GM23338 (cell line): ENCODE results near the gene OR52B6. TPM values are rescaled to one million over a fixed set of nuclear protein-coding genes. Genes with fewer than 3 reads are reported as not detected.

Source experiments
- ATAC-seq: fragments of 200-7000 bp; cut with Tn5 transposase; 3 replicates; pipeline ENCODE4 v1.9.1; 2020
- DNase-seq: peaks from one replicate; pipeline ENCODE4 v3.0.0-alpha.2; 2015; ENCODE audit warnings: low spot score
- H2AFZ ChIP-seq: fragments of 200-600 bp; sonication (generic); 2 replicates; pipeline ENCODE4 v1.8.0; 2016; ENCODE audit warnings: antibody characterized with exemption, mild to moderate bottlenecking, moderate library complexity
- H3F3A ChIP-seq: fragments of 200-600 bp; sonication (generic); replicated peaks from 2 replicates; pipeline ENCODE4 v1.8.0; 2017; ENCODE audit warnings: antibody characterized with exemption, mixed run types, low read depth
- H3K27ac ChIP-seq: fragments of 200-600 bp; sonication (generic); 2 replicates; pipeline ENCODE4 v1.6.1; 2016; ENCODE audit warnings: low read depth
- H3K27me3 ChIP-seq: fragments of 200-600 bp; sonication (generic); 2 replicates; pipeline ENCODE4 v1.8.0; 2016; ENCODE audit warnings: mild to moderate bottlenecking, mixed run types, moderate library complexity; ENCODE audit not compliant: insufficient read depth
- H3K36me3 ChIP-seq: fragments of 200-600 bp; sonication (generic); 2 replicates; pipeline ENCODE4 v1.8.0; 2016; ENCODE audit warnings: mild to moderate bottlenecking; ENCODE audit not compliant: insufficient read depth
- H3K4me1 ChIP-seq: fragments of 200-600 bp; sonication (generic); 2 replicates; pipeline ENCODE4 v1.8.0; 2016; ENCODE audit warnings: mild to moderate bottlenecking, moderate library complexity; ENCODE audit not compliant: insufficient read depth
- H3K4me2 ChIP-seq: fragments of 200-600 bp; sonication (generic); 2 replicates; pipeline ENCODE4 v1.7.1; 2017; ENCODE audit warnings: mixed run types
- H3K4me3 ChIP-seq: fragments of 200-600 bp; sonication (generic); 2 replicates; pipeline ENCODE4 v1.6.1; 2016; ENCODE audit warnings: mixed run types
- H3K79me2 ChIP-seq: fragments of 200-600 bp; sonication (generic); replicated peaks from 2 replicates; pipeline ENCODE4 v1.8.0; 2017; ENCODE audit warnings: mild to moderate bottlenecking; ENCODE audit not compliant: insufficient read depth
- H3K9me2 ChIP-seq: fragments of 200-600 bp; sonication (generic); 2 replicates; pipeline ENCODE4 v1.8.0; 2017; ENCODE audit not compliant: insufficient read depth
- H4K20me1 ChIP-seq: fragments of 200-600 bp; sonication (generic); replicated peaks from 2 replicates; pipeline ENCODE4 v1.8.0; 2017; ENCODE audit warnings: mild to moderate bottlenecking; ENCODE audit not compliant: insufficient read depth
- H3K27ac Mint-ChIP-seq: 2 replicates; pipeline ENCODE4 v1.8.0; 2020; ENCODE audit warnings: inconsistent platforms, mild to moderate bottlenecking, moderate library complexity, mixed read lengths
- H3K27me3 Mint-ChIP-seq: 3 replicates; pipeline ENCODE4 v1.8.0; 2022; ENCODE audit warnings: low read depth, mild to moderate bottlenecking, moderate library complexity, mixed read lengths, inconsistent platforms; ENCODE audit not compliant: insufficient read depth, poor library complexity
- H3K36me3 Mint-ChIP-seq: 3 replicates; pipeline ENCODE4 v1.8.0; 2021; ENCODE audit warnings: low read depth, mild to moderate bottlenecking, inconsistent platforms, moderate library complexity, mixed read lengths
- H3K4me1 Mint-ChIP-seq: 3 replicates; pipeline ENCODE4 v1.8.0; 2020; ENCODE audit warnings: mild to moderate bottlenecking, inconsistent platforms, mixed read lengths
- H3K4me3 Mint-ChIP-seq: 3 replicates; pipeline ENCODE4 v1.8.0; 2021; ENCODE audit warnings: moderate library complexity, mild to moderate bottlenecking, inconsistent platforms, mixed read lengths
- H3K9me3 Mint-ChIP-seq: 3 replicates; pipeline ENCODE4 v1.8.0; 2020; ENCODE audit warnings: moderate library complexity, mild to moderate bottlenecking, inconsistent platforms, mixed read lengths
- CREB1 ChIP-seq: fragments of 250-450 bp; sonication (Bioruptor Pico); IDR thresholded peaks from 2 replicates; pipeline ENCODE4 v1.5.0; 2020; ENCODE audit warnings: low read depth, mild to moderate bottlenecking, moderate library complexity
- CTCF ChIP-seq, 2 experiments: fragments of 200-600 bp in 1 of 2; sonication (generic) in 1 of 2; conservative IDR thresholded peaks; 2 replicates each; pipeline versions ENCODE4 v1.5.1 to v1.6.1; 2016 to 2017; ENCODE audit warnings: antibody characterized with exemption in 2 of 2, low read depth in 2 of 2, mild to moderate bottlenecking in 2 of 2, moderate library complexity in 1 of 2
- ETS1 ChIP-seq: IDR thresholded peaks from 2 replicates; pipeline ENCODE4 v1.6.1; 2016; ENCODE audit warnings: antibody characterized with exemption
- EZH2 ChIP-seq: fragments of 200-600 bp; sonication (generic); IDR thresholded peaks from one replicate; pipeline ENCODE4 v1.8.0; 2017; ENCODE audit warnings: antibody characterized with exemption, mild to moderate bottlenecking, low read depth; ENCODE audit not compliant: unreplicated experiment
- EZH2phosphoT487 ChIP-seq: fragments of 200-600 bp; sonication (generic); IDR thresholded peaks from one replicate; pipeline ENCODE4 v1.8.1; 2018; ENCODE audit warnings: antibody characterized with exemption; ENCODE audit not compliant: unreplicated experiment
- JUNB ChIP-seq: IDR thresholded peaks from one replicate; pipeline ENCODE4 v1.6.1; 2016; ENCODE audit warnings: antibody characterized with exemption; ENCODE audit not compliant: unreplicated experiment
- NANOG ChIP-seq: IDR thresholded peaks from 2 replicates; pipeline ENCODE4 v1.6.1; 2016; ENCODE audit warnings: antibody characterized with exemption, borderline replicate concordance
- POLR2AphosphoS5 ChIP-seq: IDR thresholded peaks from 2 replicates; pipeline ENCODE4 v1.6.1; 2016; ENCODE audit warnings: antibody characterized with exemption, low read depth
- REST ChIP-seq: IDR thresholded peaks from one replicate; pipeline ENCODE4 v1.6.1; 2018; ENCODE audit warnings: antibody characterized with exemption; ENCODE audit not compliant: unreplicated experiment
- STAT1 ChIP-seq: IDR thresholded peaks from one replicate; pipeline ENCODE4 v1.6.1; 2016; ENCODE audit warnings: antibody characterized with exemption; ENCODE audit not compliant: unreplicated experiment
- ZNF114 ChIP-seq: fragments of 250-450 bp; sonication (Bioruptor Pico); IDR thresholded peaks from 2 replicates; pipeline ENCODE4 v1.5.0; 2020; ENCODE audit warnings: mild to moderate bottlenecking, moderate library complexity
- ZNF331 ChIP-seq: fragments of 250-450 bp; sonication (Bioruptor Pico); IDR thresholded peaks from 2 replicates; pipeline ENCODE4 v1.5.0; 2020; ENCODE audit warnings: low read depth, mild to moderate bottlenecking, moderate library complexity
- ZNF462 ChIP-seq: fragments of 250-450 bp; sonication (Bioruptor Pico); IDR thresholded peaks from 2 replicates; pipeline ENCODE4 v1.5.0; 2020; ENCODE audit warnings: mild to moderate bottlenecking, moderate library complexity
- polyA plus RNA-seq: library from polyadenylated mRNA; unstranded; fragments of >200 nt; fragmentation: Nextera tagmentation; extraction: Ambion mirVana; gene quantifications from 2 replicates; pipeline ENCODE4 v1.2.1, GENCODE V29; 2016
- total RNA-seq: library from RNA; depleted of rRNA; stranded (reverse); fragments of >200 nt; shearing (Covaris generic); gene quantifications from 2 replicates; pipeline ENCODE4 v1.2.3, GENCODE V29; 2014

The OR52B6 gene
- total and polyA plus RNA-seq, 2 experiments from 2014 or later: not detected

GRCh38 chr11:5622802-5623201 is 42.1 kb downstream of the OR52B6 start:
- no peak overlapping the region for H3K4me3 ChIP-seq
- no peaks in the 10 kb centered on the region for H3K79me2 ChIP-seq
- Mint-ChIP-seq H3K9me3 (0 out of 3 replicates have a peak, but pooled peaks cover 3% of the 10 kb centered on the region), H3K4me3 (no peak overlapping the region), H3K4me1 (peaks cover 35% of the 10 kb centered on the region), H3K27ac (no peak overlapping the region), H3K36me3 (no peaks in the 10 kb centered on the region), H3K27me3 (no peaks in the 10 kb centered on the region)
- no peak overlapping the region for H2AFZ ChIP-seq
- H3K27me3 ChIP-seq: no peaks in the 10 kb centered on the region
- no peak overlapping the region for H3K27ac ChIP-seq
- no peak for ATAC-seq
- DNase-seq: no peak
- H4K20me1 ChIP-seq: no peaks in the 10 kb centered on the region
- H3K36me3 ChIP-seq: no peaks in the 10 kb centered on the region
- H3K9me2 ChIP-seq: peaks cover 4% of the 10 kb centered on the region; the same call in 1 of the 2 replicates
- peaks cover 19% of the 10 kb centered on the region for H3K4me1 ChIP-seq
- TF ChIP-seq ETS1: no peak
- no peak for TF ChIP-seq NANOG
- TF ChIP-seq CREB1 (CRISPR knock-in tag): no peak
- TF ChIP-seq JUNB: no peak
- TF ChIP-seq ZNF331 (CRISPR knock-in tag): no peak
- TF ChIP-seq EZH2: no peak
- TF ChIP-seq STAT1: no peak
- TF ChIP-seq EZH2phosphoT487: no peak
- no peak for TF ChIP-seq POLR2AphosphoS5
- no peak for TF ChIP-seq REST
- no peak for TF ChIP-seq ZNF462 (CRISPR knock-in tag)
- TF ChIP-seq CTCF (conservative IDR thresholded peaks at IDR 0.05; ENCODE audit: low read depth in 2 of 2): no peak
- no peak for TF ChIP-seq ZNF114 (CRISPR knock-in tag)
- no peaks in the 10 kb centered on the region for H3F3A ChIP-seq
- no peak overlapping the region for H3K4me2 ChIP-seq
